HEK293 (cell line): ENCODE measurements around the gene TFAP2E.

Experiments
- CTCF ChIP-seq: fragments of 450-650 bp; formaldehyde crosslinking; IDR thresholded peaks from 2 replicates; pipeline ENCODE4 v1.5.1; 2016; ENCODE audit warnings: missing biosample characterization, missing genetic modification characterization
- SCRT2 ChIP-seq: fragments of 450-650 bp; formaldehyde crosslinking; IDR thresholded peaks from 2 replicates; pipeline ENCODE4 v1.5.1; 2016; ENCODE audit warnings: missing biosample characterization, missing genetic modification characterization
- TCF7L2 ChIP-seq: IDR thresholded peaks from 2 replicates; pipeline ENCODE4 v1.6.1; 2011; ENCODE audit warnings: low read depth, mild to moderate bottlenecking, inconsistent platforms, low read length, moderate library complexity, borderline replicate concordance
- ZNF132 ChIP-seq: fragments of 450-650 bp; formaldehyde crosslinking; IDR thresholded peaks from 2 replicates; pipeline ENCODE4 v1.5.1; 2017; ENCODE audit warnings: missing biosample characterization, missing genetic modification characterization, borderline replicate concordance
- ZNF169 ChIP-seq: fragments of 450-650 bp; formaldehyde crosslinking; IDR thresholded peaks from 2 replicates; pipeline ENCODE4 v1.5.1; 2016; ENCODE audit warnings: missing biosample characterization, missing genetic modification characterization
- ZNF239 ChIP-seq: fragments of 450-650 bp; formaldehyde crosslinking; IDR thresholded peaks from 2 replicates; pipeline ENCODE4 v1.5.1; 2016; ENCODE audit warnings: missing biosample characterization, missing genetic modification characterization
- ZNF335 ChIP-seq: fragments of 450-650 bp; formaldehyde crosslinking; conservative IDR thresholded peaks from 2 replicates; pipeline ENCODE4 v1.5.1; 2016; ENCODE audit warnings: missing biosample characterization, missing genetic modification characterization
- ZNF341 ChIP-seq: fragments of 450-650 bp; formaldehyde crosslinking; IDR thresholded peaks from 2 replicates; pipeline ENCODE4; 2016; ENCODE audit warnings: low read depth, missing biosample characterization, missing genetic modification characterization
- ZNF394 ChIP-seq: fragments of 450-650 bp; formaldehyde crosslinking; IDR thresholded peaks from 2 replicates; pipeline ENCODE4 v1.5.1; 2016; ENCODE audit warnings: missing biosample characterization, missing genetic modification characterization, mild to moderate bottlenecking, moderate library complexity, borderline replicate concordance
- ZNF510 ChIP-seq: fragments of 450-650 bp; formaldehyde crosslinking; IDR thresholded peaks from 2 replicates; pipeline ENCODE4 v1.5.1; 2018; ENCODE audit warnings: mild to moderate bottlenecking, missing genetic modification characterization, missing biosample characterization; ENCODE audit not compliant: insufficient replicate concordance
- ZNF558 ChIP-seq: fragments of 450-650 bp; formaldehyde crosslinking; IDR thresholded peaks from 2 replicates; pipeline ENCODE4 v1.5.1; 2016; ENCODE audit warnings: missing biosample characterization, missing genetic modification characterization
- ZNF639 ChIP-seq: fragments of 450-650 bp; formaldehyde crosslinking; IDR thresholded peaks from 2 replicates; pipeline ENCODE4 v1.5.1; 2016; ENCODE audit warnings: missing biosample characterization, missing genetic modification characterization
- ZNF791 ChIP-seq: fragments of 450-650 bp; formaldehyde crosslinking; IDR thresholded peaks from 2 replicates; pipeline ENCODE4 v1.5.1; 2016; ENCODE audit warnings: missing biosample characterization, missing genetic modification characterization

GRCh38 chr1:35587736-35588135 lies 14.6 kb downstream of the TFAP2E start:
- no peak for TF ChIP-seq CTCF (tag by site-specific recombination)
- no peak for TF ChIP-seq ZNF558
- no peak for TF ChIP-seq ZNF639 (tag by site-specific recombination)
- TF ChIP-seq ZNF510 (tag by site-specific recombination): no peak
- TF ChIP-seq ZNF341 (tag by site-specific recombination): no peak
- no peak for TF ChIP-seq ZNF394 (tag by site-specific recombination)
- no peak for TF ChIP-seq ZNF132
- TF ChIP-seq ZNF335 (tag by site-specific recombination): no peak
- no peak for TF ChIP-seq SCRT2 (tag by site-specific recombination)
- no peak for TF ChIP-seq ZNF791
- no peak for TF ChIP-seq ZNF169 (tag by site-specific recombination)
- TF ChIP-seq ZNF239 (tag by site-specific recombination): no peak
- TF ChIP-seq TCF7L2: no peak
